HG02981 (cell line): ENCODE measurements around the gene ENDOG.
"Not testable (repeated sequence)": the region's sequence is repeated elsewhere in the genome, so short reads cannot be mapped to it uniquely, and the experiment has no call there.

ENCODE experiments used
- ATAC-seq: cut with Tn5 transposase; IDR thresholded peaks from one replicate; pipeline ENCODE4 v1.9.1; 2021; ENCODE audit warnings: mild to moderate bottlenecking, moderate library complexity; ENCODE audit not compliant: unreplicated experiment

Gene ENDOG

GRCh38 chr9:128818099-128818838, at the start of gene ENDOG:
TSS of gene ENDOG (plus strand) at chr9:128818500. CDS start at chr9:128818685, 185 bp downstream.
- ATAC-seq = peak; percentile 83

- ATAC-seq = no peak
Observed at GRCh38 chr9:128768606-128769005, 49.7 kb upstream of the ENDOG start.

GRCh38 chr9:128770286-128771030, 47.8 kb upstream of the ENDOG start:
- ATAC-seq = no peak

GRCh38 chr9:128771094-128771721, 47.1 kb upstream of the ENDOG start:
- peak; percentile 31 for ATAC-seq

GRCh38 chr9:128771745-128772519, 46.4 kb upstream of the ENDOG start, which contains the start of gene ZER1:
TSS of gene ZER1 (minus strand) at chr9:128771927. CDS start at chr9:128755565, 16,362 bp downstream.
- ATAC-seq = peak; percentile 80

- no peak for ATAC-seq
Observed at GRCh38 chr9:128773049-128773448, 45.3 kb upstream of the ENDOG start.

GRCh38 chr9:128774804-128775203, 43.5 kb upstream of the ENDOG start:
- no peak for ATAC-seq

- ATAC-seq = not testable (repeated sequence)
Observed at GRCh38 chr9:128780093-128780492, 38.2 kb upstream of the ENDOG start.

- ATAC-seq = no peak
Observed at GRCh38 chr9:128781187-128782070, 36.9 kb upstream of the ENDOG start.

- ATAC-seq = no peak
Observed at GRCh38 chr9:128782669-128783068, 35.6 kb upstream of the ENDOG start.

- ATAC-seq = no peak
Observed at GRCh38 chr9:128785427-128785826, 32.9 kb upstream of the ENDOG start.

- peak; percentile 86 for ATAC-seq
Observed at GRCh38 chr9:128786681-128787601, 31.4 kb upstream of the ENDOG start, which contains the start of gene TBC1D13. TSS of gene TBC1D13 (plus strand) at chr9:128787253. CDS start at chr9:128787354, 101 bp downstream.

GRCh38 chr9:128787659-128788058, 30.6 kb upstream of the ENDOG start:
- ATAC-seq = no peak

GRCh38 chr9:128788445-128788844, 29.9 kb upstream of the ENDOG start:
- ATAC-seq = no peak

- ATAC-seq = no peak
Observed at GRCh38 chr9:128790536-128790935, 27.8 kb upstream of the ENDOG start.

- ATAC-seq = no peak
Observed at GRCh38 chr9:128792134-128792533, 26.2 kb upstream of the ENDOG start.

- no peak for ATAC-seq
Observed at GRCh38 chr9:128792978-128793686, 25.2 kb upstream of the ENDOG start.

- not testable (repeated sequence) for ATAC-seq
Observed at GRCh38 chr9:128794961-128795360, 23.3 kb upstream of the ENDOG start.
